VCaP (cell line): ENCODE measurements around the gene EFTUD2.

ENCODE experiments used
- H3K27ac ChIP-seq: fragments of 450-650 bp; 2 replicates; pipeline ENCODE4 v1.5.1; 2017
- CTCF ChIP-seq: fragments of 450-650 bp; conservative IDR thresholded peaks from 2 replicates; pipeline ENCODE4 v1.5.1; 2017; ENCODE audit warnings: mild to moderate bottlenecking, moderate library complexity

Gene EFTUD2

DNA sequence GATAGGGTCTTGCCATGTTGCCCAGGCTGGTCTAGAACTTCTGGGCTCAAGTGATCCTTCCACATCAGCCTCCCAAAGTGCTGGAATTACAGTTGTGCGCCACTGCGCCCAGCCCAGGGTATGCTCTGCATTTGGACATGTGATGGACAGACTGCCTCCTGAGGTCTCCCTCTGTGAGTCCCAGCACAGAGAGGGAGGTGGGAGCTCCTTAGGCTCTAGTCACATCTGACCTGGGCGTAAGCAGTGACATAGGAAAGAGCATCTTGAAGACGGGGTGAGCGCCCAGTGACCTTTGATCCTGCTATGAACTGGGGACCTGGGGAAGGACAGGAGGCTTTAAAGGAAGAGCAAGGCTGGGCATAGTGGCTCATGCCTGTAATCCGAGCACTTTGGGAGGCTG, 18.2 kb upstream of the EFTUD2 start:
- TF ChIP-seq CTCF = no peak
- no peak overlapping the region for H3K27ac ChIP-seq

- no peak overlapping the region for H3K27ac ChIP-seq
- no peak for TF ChIP-seq CTCF
Measured at GRCh38 chr17:44916781-44917241, 17.6 kb upstream of the EFTUD2 start.

DNA sequence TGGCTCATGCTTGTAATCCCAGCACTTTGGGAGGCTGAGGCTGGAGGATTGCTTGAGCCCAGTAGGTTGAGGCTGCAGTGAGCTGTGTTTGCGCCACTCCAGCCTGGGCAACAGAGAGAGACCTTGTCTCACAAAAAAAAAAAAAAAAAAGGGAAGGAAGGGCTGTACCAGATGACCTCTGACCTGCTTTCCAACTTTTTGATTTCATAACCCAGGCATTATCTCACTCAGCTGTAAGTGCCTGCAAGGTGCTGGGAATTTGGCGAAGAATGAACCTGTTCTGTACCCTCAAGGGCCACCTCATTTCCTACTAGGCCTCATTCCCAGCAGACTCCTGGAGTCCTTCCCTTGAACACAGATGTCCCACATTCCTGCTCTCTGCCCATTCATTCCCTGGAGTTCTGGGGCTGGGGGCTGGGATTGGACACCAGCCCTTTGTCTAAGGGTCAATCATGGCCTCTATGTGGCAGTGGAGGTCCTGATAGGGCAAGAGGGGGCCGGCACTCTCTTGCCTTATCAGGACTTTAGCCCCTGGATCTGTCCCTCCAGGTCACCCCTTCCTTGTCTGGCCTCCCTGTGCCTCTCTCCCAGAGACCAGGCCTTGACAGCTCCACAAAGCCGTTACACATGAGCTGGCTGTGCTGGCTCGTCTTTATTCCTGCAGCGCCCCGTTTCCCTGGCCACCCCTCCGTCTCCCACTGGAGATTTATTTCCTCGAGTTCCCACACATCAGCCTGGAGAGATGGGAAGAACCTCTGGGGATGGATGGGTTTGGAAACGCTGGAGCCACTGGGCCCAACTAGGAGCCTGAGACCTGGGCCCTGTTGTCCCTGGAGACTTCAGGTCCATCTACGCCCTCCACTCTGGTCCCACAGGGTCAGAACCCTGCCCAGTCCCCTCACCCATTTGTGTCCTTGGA, 16.9 kb upstream of the EFTUD2 start:
- TF ChIP-seq CTCF = no peak
- H3K27ac ChIP-seq = no peak overlapping the region

- no peak for TF ChIP-seq CTCF
- no peak within 1 kb of the TSS for H3K27ac ChIP-seq
Measured at GRCh38 chr17:44915321-44915726, 16.1 kb upstream of the EFTUD2 start, which contains the start of gene GFAP. Gene GFAP (minus strand): TSS chr17:44915500. CDS start chr17:44915486, 14 bp downstream.

GRCh38 chr17:44914698-44915271, 15.5 kb upstream of the EFTUD2 start:
- H3K27ac ChIP-seq = no peak overlapping the region
- TF ChIP-seq CTCF = no peak

DNA sequence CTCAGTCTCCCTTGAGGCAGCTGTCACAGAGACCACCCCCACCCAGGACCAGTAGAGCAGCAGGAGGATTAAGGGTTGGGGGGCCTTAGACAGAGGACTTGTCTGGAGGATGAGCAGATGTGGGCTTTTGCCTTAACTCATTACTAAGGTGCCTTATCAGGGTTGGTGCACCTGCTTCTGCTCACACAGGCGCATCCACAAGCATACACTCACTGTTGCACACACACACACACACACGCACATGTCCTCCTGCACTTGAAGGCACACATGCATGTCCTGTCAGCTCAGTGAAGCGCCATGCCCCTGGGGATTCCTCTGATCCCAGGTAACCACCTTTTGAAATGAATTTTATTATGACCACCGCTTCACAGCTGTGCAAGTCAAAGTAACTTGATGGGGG, 14.9 kb upstream of the EFTUD2 start:
- H3K27ac ChIP-seq = no peak overlapping the region
- TF ChIP-seq CTCF = no peak

- H3K27ac ChIP-seq = no peak overlapping the region
- TF ChIP-seq CTCF = no peak
Measured at GRCh38 chr17:44913676-44914075, 14.4 kb upstream of the EFTUD2 start.
